Esophagus squamous epithelium (tissue), 5 donors: ENCODE measurements around the gene SH3TC1. TPM values are rescaled to one million over a fixed set of nuclear protein-coding genes. Genes with fewer than 3 reads are reported as not detected.

Experiments
- DNase-seq: peaks from one replicate; lab custom pipeline; 2025; lab: John Stamatoyannopoulos, UW
- H3K27ac ChIP-seq, 4 donors: fragments of 200-600 bp; sonication (generic); one replicate each; pipeline ENCODE4 v1.5.1; 2016 to 2019; ENCODE audit warnings: mild to moderate bottlenecking in 1 of 4
- H3K27me3 ChIP-seq, 4 donors: fragments of 200-600 bp; sonication (generic); 1 replicate in 3 of 4; 2 replicates in 1 of 4; pipeline versions ENCODE4 v1.5.1 to v1.6.0; 2017 to 2021; ENCODE audit warnings: antibody characterized with exemption in 1 of 4
- H3K36me3 ChIP-seq, 3 donors: fragments of 200-600 bp; sonication (generic); one replicate each; pipeline ENCODE4 v1.5.1; 2016 to 2019
- H3K4me1 ChIP-seq, 3 donors: fragments of 200-600 bp; sonication (generic); one replicate each; pipeline ENCODE4 v1.5.1; 2017 to 2019
- H3K4me3 ChIP-seq, 4 donors: fragments of 200-600 bp; sonication (generic); 1 replicate in 3 of 4; 2 replicates in 1 of 4; pipeline ENCODE4 v1.5.1; 2016 to 2019; ENCODE audit warnings: mild to moderate bottlenecking in 2 of 4, moderate library complexity in 1 of 4
- H3K9me3 ChIP-seq, 3 donors: fragments of 200-600 bp; sonication (generic); one replicate each; pipeline ENCODE4 v1.5.1; 2016 to 2019
- POLR2A ChIP-seq, 4 donors: fragments of 450-650 bp; IDR thresholded peaks; one replicate each; pipeline ENCODE4 v1.6.1; 2017; ENCODE audit warnings: antibody characterized with exemption in 4 of 4, mild to moderate bottlenecking in 4 of 4, moderate library complexity in 3 of 4
- WGBS, 2 donors: methylation state at CpG; one replicate each; pipeline ENCODE4 v1.1.5; 2018; 5-methylcytosine and 5-hydroxymethylcytosine counted together
- intact Hi-C: fragments of 100-400 bp; cut with DNase I; formaldehyde crosslinking; loops from one replicate; pipeline ENCODE4 v1.15.0; 2022
- total RNA-seq, 4 donors: library from RNA; depleted of rRNA; stranded (reverse); fragments of >200 nt; gene quantifications; one replicate each; pipeline ENCODE4 v1.1.0, GENCODE V29; 2016
- TF ChIP-seq, protein P1 (sequence below), 6 experiments: fragments of 450-650 bp in 4 of 6; fragments of 200-600 bp in 2 of 6; sonication (generic) in 2 of 6; IDR thresholded peaks; one replicate each; pipeline ENCODE4 v1.5.1; 2016 to 2019; ENCODE audit warnings: antibody characterized with exemption in 6 of 6, mild to moderate bottlenecking in 4 of 6, moderate library complexity in 4 of 6
- donor health status: DM: yes; HTN: yes; CAD: no.

The SH3TC1 gene
- total RNA-seq, 4 donors from 2014 or later: 24.6 to 31.2 (median 27.1) TPM

- H3K9me3 ChIP-seq: peaks cover 0 to under 1% (median 0%) of the 10 kb centered on the region in 3 donors
- H3K27ac ChIP-seq: no peak overlapping the region
- intact Hi-C loops: no loop called here
- WGBS, 2 donors: 38 to 70% methylated on average over 4 of the region's 13 CpGs
- H3K27me3 ChIP-seq: peaks cover 0 to 8% (median 0%) of the 10 kb centered on the region in 4 donors
- H3K4me1 ChIP-seq: peaks cover 0 to 21% (median 0%) of the 10 kb centered on the region in 3 donors
- TF ChIP-seq, protein P1, sequence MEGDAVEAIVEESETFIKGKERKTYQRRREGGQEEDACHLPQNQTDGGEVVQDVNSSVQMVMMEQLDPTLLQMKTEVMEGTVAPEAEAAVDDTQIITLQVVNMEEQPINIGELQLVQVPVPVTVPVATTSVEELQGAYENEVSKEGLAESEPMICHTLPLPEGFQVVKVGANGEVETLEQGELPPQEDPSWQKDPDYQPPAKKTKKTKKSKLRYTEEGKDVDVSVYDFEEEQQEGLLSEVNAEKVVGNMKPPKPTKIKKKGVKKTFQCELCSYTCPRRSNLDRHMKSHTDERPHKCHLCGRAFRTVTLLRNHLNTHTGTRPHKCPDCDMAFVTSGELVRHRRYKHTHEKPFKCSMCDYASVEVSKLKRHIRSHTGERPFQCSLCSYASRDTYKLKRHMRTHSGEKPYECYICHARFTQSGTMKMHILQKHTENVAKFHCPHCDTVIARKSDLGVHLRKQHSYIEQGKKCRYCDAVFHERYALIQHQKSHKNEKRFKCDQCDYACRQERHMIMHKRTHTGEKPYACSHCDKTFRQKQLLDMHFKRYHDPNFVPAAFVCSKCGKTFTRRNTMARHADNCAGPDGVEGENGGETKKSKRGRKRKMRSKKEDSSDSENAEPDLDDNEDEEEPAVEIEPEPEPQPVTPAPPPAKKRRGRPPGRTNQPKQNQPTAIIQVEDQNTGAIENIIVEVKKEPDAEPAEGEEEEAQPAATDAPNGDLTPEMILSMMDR (IDR thresholded peaks at IDR 0.05): no peak
- no peak for TF ChIP-seq POLR2A (IDR thresholded peaks at IDR 0.05)
- no peaks in the 10 kb centered on the region for H3K36me3 ChIP-seq
- no peak for DNase-seq
- H3K4me3 ChIP-seq: no peak overlapping the region
These were observed 25.4 kb upstream of the SH3TC1 start for GRCh38 chr4:8173492-8174242.

DNA sequence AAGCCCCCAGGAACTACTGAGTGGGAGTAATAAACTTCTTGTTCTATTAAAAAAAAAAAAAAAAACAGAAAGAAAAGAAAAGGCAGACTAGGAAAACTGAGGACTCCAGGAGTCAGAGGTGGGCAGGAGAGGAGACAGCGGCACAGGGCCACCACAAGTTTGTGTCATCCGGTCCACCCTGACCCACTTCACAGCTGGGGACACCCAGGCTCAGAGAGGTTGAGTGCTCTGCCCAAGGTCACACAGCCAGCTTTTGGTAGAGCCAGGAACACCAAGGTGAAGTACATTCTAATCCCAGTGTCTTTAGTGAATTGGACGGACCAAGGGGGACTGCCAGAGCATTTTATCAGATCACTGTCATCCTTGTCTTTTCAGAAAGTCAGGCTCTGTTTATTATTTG, 24.1 kb upstream of the SH3TC1 start:
- intact Hi-C loops: no loop called here
- no peaks in the 10 kb centered on the region for H3K36me3 ChIP-seq
- DNase-seq: no peak
- WGBS, 2 donors: 83 to 84% methylated on average over 3 of the region's 3 CpGs
- H3K4me1 ChIP-seq: peaks cover 0 to 12% (median 0%) of the 10 kb centered on the region in 3 donors
- H3K27ac ChIP-seq: no peak overlapping the region
- no peak overlapping the region for H3K4me3 ChIP-seq
- TF ChIP-seq, protein P1 (IDR thresholded peaks at IDR 0.05): no peak
- TF ChIP-seq POLR2A (IDR thresholded peaks at IDR 0.05): no peak
- no peaks in the 10 kb centered on the region for H3K9me3 ChIP-seq
- peaks cover 0 to 8% (median 0%) of the 10 kb centered on the region in 4 donors for H3K27me3 ChIP-seq

DNA sequence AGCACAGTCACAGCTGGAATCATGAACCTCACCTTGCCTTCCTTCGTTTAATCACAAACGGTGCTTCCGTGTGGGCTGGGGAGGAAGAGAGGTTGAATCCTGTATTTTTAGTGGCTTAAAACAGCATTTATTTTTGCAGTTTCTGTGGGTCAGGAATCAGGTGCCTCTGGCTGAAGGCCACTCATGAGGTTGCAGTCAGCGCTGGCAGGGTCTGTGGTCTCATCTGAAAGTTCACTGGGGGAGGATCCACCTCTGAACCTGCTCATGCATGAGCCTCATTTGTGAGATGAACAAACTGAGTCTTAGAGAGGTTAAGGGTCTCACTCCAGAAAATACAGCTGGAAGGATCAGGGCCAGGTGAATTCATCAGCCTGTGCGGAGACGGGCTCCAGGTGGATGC, 23.4 kb upstream of the SH3TC1 start:
- intact Hi-C loops: no loop called here
- H3K27ac ChIP-seq: no peak overlapping the region
- no peak for TF ChIP-seq POLR2A (IDR thresholded peaks at IDR 0.05)
- TF ChIP-seq, protein P1 (IDR thresholded peaks at IDR 0.05): no peak
- H3K4me3 ChIP-seq: no peak overlapping the region
- peaks cover 0 to 8% (median 0%) of the 10 kb centered on the region in 4 donors for H3K27me3 ChIP-seq
- no peaks in the 10 kb centered on the region for H3K36me3 ChIP-seq
- H3K4me1 ChIP-seq: peaks cover 0 to 18% (median 0%) of the 10 kb centered on the region in 3 donors
- H3K9me3 ChIP-seq: no peaks in the 10 kb centered on the region
- WGBS, 2 donors: 72 to 78% methylated on average over 3 to 5 of the region's 6 CpGs
- DNase-seq: no peak

GRCh38 chr4:8176547-8177399, 22.3 kb upstream of the SH3TC1 start:
- DNase-seq: no peak
- no peak for TF ChIP-seq POLR2A (IDR thresholded peaks at IDR 0.05)
- TF ChIP-seq, protein P1 (IDR thresholded peaks at IDR 0.05): peak; percentile 67 to 90 (median 82)
- Histone ChIP-seq H3K4me3 (no peak overlapping the region), H3K27ac (no peak overlapping the region), H3K4me1 (peaks cover 3 to 28% (median 6%) of the 10 kb centered on the region in 3 donors), H3K9me3 (no peaks in the 10 kb centered on the region), H3K27me3 (peaks cover 0 to 7% (median 0%) of the 10 kb centered on the region in 4 donors), H3K36me3 (no peaks in the 10 kb centered on the region)
- intact Hi-C loops: no loop called here
- 60% methylated on average over 1 of the region's 17 CpGs for WGBS, 2 donors
